ENCODE measurements around the gene CYTH1.

The CYTH1 gene

DNA sequence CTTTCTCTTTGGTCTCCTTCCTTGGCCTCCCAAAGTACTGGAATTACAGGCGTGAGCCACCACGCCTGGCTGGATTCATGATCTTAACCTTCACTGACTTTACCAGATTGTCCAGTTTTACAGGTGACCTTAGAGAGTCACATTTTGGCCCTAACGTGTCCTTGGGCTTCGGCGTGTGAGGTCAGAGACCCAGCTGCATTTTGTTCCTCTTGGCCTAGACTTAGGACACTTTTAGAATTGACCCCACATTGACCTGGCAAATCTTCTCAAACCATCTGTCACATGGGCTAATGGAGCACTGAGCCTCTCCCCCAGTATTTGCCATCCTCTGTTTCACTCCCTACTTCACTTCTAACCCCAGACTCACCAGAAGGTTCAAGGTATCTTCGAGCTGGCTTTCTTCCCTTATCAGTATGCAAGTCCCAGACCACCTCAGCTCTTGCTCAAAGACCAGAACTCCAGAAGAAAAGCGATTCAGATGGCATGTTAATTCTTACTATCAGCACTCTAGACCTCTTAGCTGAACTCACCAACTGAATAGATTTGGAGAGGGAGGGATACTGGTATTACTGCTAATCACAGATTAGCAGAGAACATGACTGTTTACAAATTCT lies 1.7 kb upstream of the CYTH1 start:
- Histone ChIP-seq H3K4me2 (ENCODE audit: insufficient read depth, low read length) (no peak overlapping the region), H3K9ac (ENCODE audit: low read depth, low read length) (no peak overlapping the region), H3K79me2 (ENCODE audit: insufficient read depth, low read length) (peaks cover 23% of the 10 kb centered on the region), H3K9me3 (ENCODE audit: insufficient read depth, low read length, severe bottlenecking) (no peaks in the 10 kb centered on the region), H2AFZ (ENCODE audit: low read depth, low read length) (no peak overlapping the region), H3K27ac (ENCODE audit: low read length) (no peak overlapping the region), H4K20me1 (ENCODE audit: insufficient read depth, low read length) (peaks cover 4% of the 10 kb centered on the region; the same call in 1 of the 2 replicates), H3K4me3 (ENCODE audit: low read depth in 1 of 2, low read length in 2 of 2) (no peak overlapping the region), H3K36me3 (ENCODE audit: insufficient read depth, low read length) (peaks cover 3% of the 10 kb centered on the region; the same call in 1 of the 2 replicates), H3K4me1 (ENCODE audit: insufficient read depth, low read length) (peaks cover 22% of the 10 kb centered on the region), H3K27me3 (ENCODE audit: insufficient read depth, low read length, poor library complexity) (no peaks in the 10 kb centered on the region)
- TF ChIP-seq, protein P1, sequence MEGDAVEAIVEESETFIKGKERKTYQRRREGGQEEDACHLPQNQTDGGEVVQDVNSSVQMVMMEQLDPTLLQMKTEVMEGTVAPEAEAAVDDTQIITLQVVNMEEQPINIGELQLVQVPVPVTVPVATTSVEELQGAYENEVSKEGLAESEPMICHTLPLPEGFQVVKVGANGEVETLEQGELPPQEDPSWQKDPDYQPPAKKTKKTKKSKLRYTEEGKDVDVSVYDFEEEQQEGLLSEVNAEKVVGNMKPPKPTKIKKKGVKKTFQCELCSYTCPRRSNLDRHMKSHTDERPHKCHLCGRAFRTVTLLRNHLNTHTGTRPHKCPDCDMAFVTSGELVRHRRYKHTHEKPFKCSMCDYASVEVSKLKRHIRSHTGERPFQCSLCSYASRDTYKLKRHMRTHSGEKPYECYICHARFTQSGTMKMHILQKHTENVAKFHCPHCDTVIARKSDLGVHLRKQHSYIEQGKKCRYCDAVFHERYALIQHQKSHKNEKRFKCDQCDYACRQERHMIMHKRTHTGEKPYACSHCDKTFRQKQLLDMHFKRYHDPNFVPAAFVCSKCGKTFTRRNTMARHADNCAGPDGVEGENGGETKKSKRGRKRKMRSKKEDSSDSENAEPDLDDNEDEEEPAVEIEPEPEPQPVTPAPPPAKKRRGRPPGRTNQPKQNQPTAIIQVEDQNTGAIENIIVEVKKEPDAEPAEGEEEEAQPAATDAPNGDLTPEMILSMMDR (IDR thresholded peaks at IDR 0.05; ENCODE audit: borderline replicate concordance, extremely low read depth, low read length, poor library complexity, severe bottlenecking) = no peak
- TF ChIP-seq EZH2 (IDR thresholded peaks at IDR 0.05; ENCODE audit: borderline replicate concordance, low read depth, low read length, severe bottlenecking) = no peak
- ATAC-seq (ENCODE audit: insufficient read depth, low read depth) (no peak), DNase-seq (no peak)

DNA sequence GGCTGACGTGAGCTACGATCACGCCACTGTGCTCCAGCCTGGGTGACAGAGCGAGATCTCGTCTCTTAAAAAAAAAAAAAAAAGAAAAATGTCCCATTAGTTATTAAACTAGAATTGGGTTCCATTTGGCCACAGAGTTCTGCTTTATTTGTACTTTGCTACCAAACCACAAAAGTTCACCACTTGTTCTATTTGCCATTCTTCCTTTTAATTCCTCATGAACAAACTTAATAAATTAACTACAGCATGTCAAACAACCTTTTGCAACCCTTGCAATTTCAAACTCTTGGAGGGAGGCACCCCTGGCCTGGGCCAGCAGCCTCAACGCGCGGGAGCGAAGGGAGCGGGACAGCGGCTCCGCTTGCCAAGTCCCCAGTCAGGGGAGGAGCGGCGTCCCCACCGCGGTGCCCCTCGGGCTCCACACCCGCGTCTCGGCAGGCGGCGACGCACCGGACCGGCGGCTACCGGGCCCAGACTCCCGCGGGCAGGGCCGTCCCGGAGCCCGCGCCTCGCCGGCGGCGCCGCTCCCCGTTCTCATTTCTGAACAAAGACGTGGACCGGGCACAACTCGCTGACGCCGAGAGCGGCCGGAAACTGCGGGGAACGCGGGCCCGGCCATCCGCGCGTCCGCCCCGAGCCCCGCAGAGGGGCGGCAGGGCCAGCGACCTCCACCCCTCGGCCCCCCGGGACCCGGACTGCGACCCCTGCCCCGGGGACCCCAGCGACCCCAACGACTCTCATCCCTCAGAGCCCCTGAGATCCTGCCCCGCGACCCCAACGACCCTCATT lies 775 bp downstream of the CYTH1 start:
- ATAC-seq (ENCODE audit: insufficient read depth, low read depth) = peak; percentile 53
- peaks cover 26% of the 10 kb centered on the region for H3K4me1 ChIP-seq (ENCODE audit: insufficient read depth, low read length)
- H3K79me2 ChIP-seq (ENCODE audit: insufficient read depth, low read length) = peaks cover 38% of the 10 kb centered on the region
- peak overlapping the region; percentile 58; the same call in 1 of the 2 replicates for H3K27ac ChIP-seq (ENCODE audit: low read length)
- TF ChIP-seq, protein P1 (IDR thresholded peaks at IDR 0.05; ENCODE audit: borderline replicate concordance, extremely low read depth, low read length, poor library complexity, severe bottlenecking) = no peak
- TF ChIP-seq EZH2 (IDR thresholded peaks at IDR 0.05; ENCODE audit: borderline replicate concordance, low read depth, low read length, severe bottlenecking) = no peak
- no peaks in the 10 kb centered on the region for H3K27me3 ChIP-seq (ENCODE audit: insufficient read depth, low read length, poor library complexity)
- H3K4me2 ChIP-seq (ENCODE audit: insufficient read depth, low read length) = peak overlapping the region; percentile 68
- peak; percentile 41 for DNase-seq
- peak overlapping the region; percentile 89 for H3K9ac ChIP-seq (ENCODE audit: low read depth, low read length)
- peaks cover 3% of the 10 kb centered on the region; the same call in 1 of the 2 replicates for H3K36me3 ChIP-seq (ENCODE audit: insufficient read depth, low read length)
- peak overlapping the region; percentile 74 for H2AFZ ChIP-seq (ENCODE audit: low read depth, low read length)
- no peaks in the 10 kb centered on the region for H3K9me3 ChIP-seq (ENCODE audit: insufficient read depth, low read length, severe bottlenecking)
- H4K20me1 ChIP-seq (ENCODE audit: insufficient read depth, low read length) = peaks cover 4% of the 10 kb centered on the region; the same call in 1 of the 2 replicates
- H3K4me3 ChIP-seq (ENCODE audit: low read depth in 1 of 2, low read length in 2 of 2) = peak overlapping the region; percentile 68 to 86

DNA sequence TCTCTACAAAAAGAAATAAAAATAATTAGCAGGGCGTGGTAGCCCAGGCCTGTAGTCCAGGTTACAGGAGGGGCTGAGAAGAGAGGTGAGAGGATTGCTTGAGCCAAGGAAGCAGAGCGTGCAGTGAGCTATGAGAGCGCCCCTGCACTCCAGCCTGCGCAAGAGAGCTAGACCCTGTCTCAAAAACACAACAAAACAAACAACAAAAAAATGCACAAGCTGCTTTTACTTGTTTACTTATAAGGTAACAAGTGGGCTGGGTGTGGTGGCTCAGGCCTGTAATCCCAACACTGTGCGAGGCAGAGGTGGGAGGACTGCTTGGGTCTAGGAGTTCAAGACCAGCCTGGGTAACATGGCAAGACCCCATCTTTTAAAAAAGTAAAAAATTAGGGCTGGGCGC lies 1.7 kb downstream of the CYTH1 start:
- H3K9ac ChIP-seq (ENCODE audit: low read depth, low read length) = 0 out of 2 replicates have a peak overlapping the region, but pooled peaks have one; percentile 16
- no peak overlapping the region for H3K4me3 ChIP-seq (ENCODE audit: low read depth in 1 of 2, low read length in 2 of 2)

More for the DNA sequence above, 1.7 kb downstream of the CYTH1 start:
- H3K36me3 ChIP-seq (ENCODE audit: insufficient read depth, low read length) = peaks cover 3% of the 10 kb centered on the region; the same call in 1 of the 2 replicates
- ATAC-seq (ENCODE audit: insufficient read depth, low read depth) (no peak), DNase-seq (no peak)
- no peak overlapping the region for H3K27ac ChIP-seq (ENCODE audit: low read length)
- peak overlapping the region; percentile 68 for H3K4me2 ChIP-seq (ENCODE audit: insufficient read depth, low read length)
- H3K4me1 ChIP-seq (ENCODE audit: insufficient read depth, low read length) = peaks cover 36% of the 10 kb centered on the region
- no peaks in the 10 kb centered on the region for H3K27me3 ChIP-seq (ENCODE audit: insufficient read depth, low read length, poor library complexity)
- no peak overlapping the region for H2AFZ ChIP-seq (ENCODE audit: low read depth, low read length)
- peaks cover 4% of the 10 kb centered on the region; the same call in 1 of the 2 replicates for H4K20me1 ChIP-seq (ENCODE audit: insufficient read depth, low read length)
- TF ChIP-seq, protein P1 (IDR thresholded peaks at IDR 0.05; ENCODE audit: borderline replicate concordance, extremely low read depth, low read length, poor library complexity, severe bottlenecking) = no peak
- H3K79me2 ChIP-seq (ENCODE audit: insufficient read depth, low read length) = peaks cover 42% of the 10 kb centered on the region
- H3K9me3 ChIP-seq (ENCODE audit: insufficient read depth, low read length, severe bottlenecking) = no peaks in the 10 kb centered on the region

All from DND-41 (cell line).